Esophagus muscularis mucosa (tissue), 3 donors: ENCODE data around the gene UNC50.

Experiments
- CTCF ChIP-seq, 3 experiments: fragments of 200-600 bp in 2 of 3; fragments of 450-650 bp in 1 of 3; sonication (generic) in 2 of 3; IDR thresholded peaks; one replicate each; pipeline ENCODE4 v1.5.1; 2017 to 2019; ENCODE audit warnings: antibody characterized with exemption in 3 of 3, mild to moderate bottlenecking in 2 of 3, moderate library complexity in 1 of 3
- POLR2A ChIP-seq: fragments of 450-650 bp; IDR thresholded peaks from one replicate; pipeline ENCODE4 v1.6.1; 2017; ENCODE audit warnings: antibody characterized with exemption, moderate library complexity, mild to moderate bottlenecking, low read depth

DNA sequence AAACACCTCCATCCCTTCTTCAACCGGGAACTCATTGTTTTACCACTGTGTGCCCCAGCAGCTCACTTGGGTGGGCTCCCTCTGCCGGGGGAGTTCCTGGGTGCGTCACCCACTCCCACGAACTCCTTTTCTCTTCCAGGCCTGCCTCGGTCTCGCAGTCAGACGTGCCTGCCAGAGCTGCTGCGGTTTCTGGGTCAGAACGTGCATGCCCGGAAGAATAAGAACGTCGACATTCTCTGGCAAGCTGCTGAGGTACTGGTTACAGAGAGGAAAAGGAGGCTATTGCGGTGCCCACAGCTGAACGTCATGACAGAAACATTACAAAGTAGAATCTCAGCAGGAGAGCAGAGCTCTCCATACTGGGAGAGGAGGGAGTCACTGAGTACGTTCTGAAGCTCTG, 35.7 kb upstream of the UNC50 start:
- TF ChIP-seq CTCF (IDR thresholded peaks at IDR 0.05): no peak
- no peak for TF ChIP-seq POLR2A
